Mesothelial cell of epicardium (in vitro differentiated cells): ENCODE measurements around the gene OMP. TPM values are rescaled to one million over a fixed set of nuclear protein-coding genes. Genes with fewer than 3 reads are reported as not detected.

Experiments
- DNase-seq, 2 experiments: peaks; one replicate each; pipeline ENCODE4 v3.0.0; 2021; ENCODE audit warnings: low spot score in 2 of 2; ENCODE audit not compliant: unreplicated experiment in 2 of 2
- H3K27ac Mint-ChIP-seq: 2 replicates; pipeline ENCODE4 v1.8.0; 2021; ENCODE audit warnings: mixed read lengths
- H3K27me3 Mint-ChIP-seq: 2 replicates; pipeline ENCODE4 v1.8.0; 2021; ENCODE audit warnings: low read depth, mixed read lengths
- H3K36me3 Mint-ChIP-seq: 2 replicates; pipeline ENCODE4 v1.8.0; 2021; ENCODE audit warnings: mixed read lengths
- H3K4me1 Mint-ChIP-seq: 2 replicates; pipeline ENCODE4 v1.8.0; 2021; ENCODE audit warnings: mixed read lengths
- H3K4me3 Mint-ChIP-seq: 2 replicates; pipeline ENCODE4 v1.8.0; 2021; ENCODE audit warnings: mild to moderate bottlenecking, moderate library complexity, mixed read lengths
- H3K9me3 Mint-ChIP-seq: 2 replicates; pipeline ENCODE4 v1.8.0; 2021; ENCODE audit warnings: mixed read lengths
- CTCF ChIP-seq: fragments of 200-600 bp; sonication (generic); IDR thresholded peaks from one replicate; pipeline ENCODE4 v1.5.0; 2021; ENCODE audit warnings: antibody characterized with exemption; ENCODE audit not compliant: unreplicated experiment
- total RNA-seq: library from RNA; stranded (reverse); gene quantifications from 3 replicates; pipeline ENCODE4 v1.2.1, GENCODE V29; 2021

The OMP gene
- total RNA-seq, 1 donor from 2014 or later, result 1.5 TPM

GRCh38 chr11:77106759-77107158, 4.1 kb downstream of the OMP start:
- H3K4me1 Mint-ChIP-seq, result peaks cover 19% of the 10 kb centered on the region
- no peak for DNase-seq
- H3K36me3 Mint-ChIP-seq, result no peaks in the 10 kb centered on the region
- TF ChIP-seq CTCF, result no peak
- H3K9me3 Mint-ChIP-seq, result no peaks in the 10 kb centered on the region
- no peak overlapping the region for H3K27ac Mint-ChIP-seq
- H3K27me3 Mint-ChIP-seq, result no peaks in the 10 kb centered on the region
- H3K4me3 Mint-ChIP-seq, result no peak overlapping the region

GRCh38 chr11:77107950-77108349, 5.3 kb downstream of the OMP start:
- Mint-ChIP-seq H3K4me3 (no peak overlapping the region), H3K9me3 (no peaks in the 10 kb centered on the region), H3K27me3 (no peaks in the 10 kb centered on the region), H3K4me1 (peaks cover 19% of the 10 kb centered on the region), H3K36me3 (no peaks in the 10 kb centered on the region), H3K27ac (peak overlapping the region; percentile 1)
- TF ChIP-seq CTCF, result no peak
- DNase-seq, result no peak

DNA sequence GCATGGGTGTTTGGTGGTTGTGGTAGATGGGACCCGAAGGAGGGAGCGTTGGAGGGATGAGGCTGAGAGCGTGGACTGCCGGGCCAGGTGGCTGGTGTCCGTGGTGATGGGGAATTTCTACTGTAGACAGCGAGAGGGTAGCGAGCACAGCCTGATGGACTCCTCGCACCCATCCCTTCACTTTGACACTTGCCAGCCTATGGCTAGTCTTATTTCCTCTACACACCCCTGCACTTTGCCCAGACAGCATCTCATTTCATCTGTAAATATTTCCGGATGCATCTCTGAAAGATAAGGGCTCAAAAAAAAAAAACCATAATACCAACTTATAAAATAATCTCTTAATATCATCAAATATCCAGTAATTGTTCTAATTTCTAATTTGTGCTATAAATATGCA, 5.8 kb downstream of the OMP start:
- Mint-ChIP-seq H3K27me3 (no peaks in the 10 kb centered on the region), H3K4me1 (peaks cover 20% of the 10 kb centered on the region), H3K27ac (peak overlapping the region; percentile 1), H3K9me3 (no peaks in the 10 kb centered on the region), H3K4me3 (no peak overlapping the region), H3K36me3 (no peaks in the 10 kb centered on the region)
- no peak for DNase-seq
- no peak for TF ChIP-seq CTCF

DNA sequence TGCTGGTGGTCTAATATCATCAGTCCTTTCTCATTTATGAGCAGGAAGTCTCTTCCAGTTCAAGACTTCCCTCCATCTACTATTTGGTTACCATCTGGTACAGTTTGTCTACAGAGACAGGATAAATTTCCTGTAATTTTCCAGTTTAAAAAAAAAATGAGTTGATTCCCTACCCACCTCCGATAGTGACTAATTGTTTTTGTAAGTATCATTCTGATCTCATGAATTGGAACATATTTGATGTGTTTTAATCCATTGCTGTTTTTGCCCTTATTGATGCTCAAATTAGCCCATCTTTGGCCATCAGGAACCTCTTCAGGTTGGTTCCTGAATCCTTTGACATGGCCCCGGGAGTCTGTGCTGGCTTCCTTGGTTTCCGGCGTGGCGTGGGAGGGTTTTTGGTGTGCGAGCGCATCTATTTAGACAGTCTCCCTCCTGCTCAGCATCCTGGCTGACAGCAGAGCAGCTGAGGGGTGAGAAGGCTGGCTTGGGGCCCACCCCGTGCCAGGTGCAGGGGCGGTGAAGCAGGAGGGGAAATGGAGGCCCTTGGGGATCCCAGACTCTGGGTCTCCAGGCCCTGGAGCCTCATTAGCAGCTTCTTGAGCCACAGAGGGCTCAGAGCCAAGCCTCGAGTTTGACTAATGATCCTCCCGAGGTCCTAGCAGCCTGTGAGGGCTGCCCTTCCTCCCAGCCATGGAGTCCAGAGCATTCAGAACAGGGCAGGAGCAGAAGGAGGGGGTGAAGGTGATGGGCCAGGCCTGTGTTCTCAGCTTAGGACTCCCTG, 6.8 kb downstream of the OMP start:
- Mint-ChIP-seq H3K27ac (no peak overlapping the region), H3K27me3 (no peaks in the 10 kb centered on the region)
- no peak for DNase-seq

GRCh38 chr11:77110836-77111235, 8.2 kb downstream of the OMP start:
- no peaks in the 10 kb centered on the region for H3K36me3 Mint-ChIP-seq
- H3K4me3 Mint-ChIP-seq, result no peak overlapping the region

More for the DNA sequence above, 6.8 kb downstream of the OMP start:
- H3K4me3 Mint-ChIP-seq, result no peak overlapping the region
- H3K36me3 Mint-ChIP-seq, result no peaks in the 10 kb centered on the region
- TF ChIP-seq CTCF, result no peak
- H3K9me3 Mint-ChIP-seq, result no peaks in the 10 kb centered on the region
- H3K4me1 Mint-ChIP-seq, result peaks cover 20% of the 10 kb centered on the region

More at GRCh38 chr11:77110836-77111235, 8.2 kb downstream of the OMP start:
- H3K4me1 Mint-ChIP-seq, result peaks cover 20% of the 10 kb centered on the region
- H3K9me3 Mint-ChIP-seq, result no peaks in the 10 kb centered on the region
- no peak for TF ChIP-seq CTCF
- no peaks in the 10 kb centered on the region for H3K27me3 Mint-ChIP-seq
- no peak for DNase-seq
- H3K27ac Mint-ChIP-seq, result no peak overlapping the region
